CD14-positive monocyte (primary cell): ENCODE results near the gene KANK2. TPM values are rescaled to one million over a fixed set of nuclear protein-coding genes. Genes with fewer than 3 reads are reported as not detected.

Source experiments
- DNase-seq, 3 donors: peaks; one replicate each; pipeline ENCODE4 v3.0.0-alpha.2; 2011 to 2022
- H2AFZ ChIP-seq: 2 replicates; pipeline ENCODE4 v1.6.0; 2012; ENCODE audit warnings: mild to moderate bottlenecking, low read depth, low read length, inconsistent platforms; ENCODE audit not compliant: insufficient read depth, poor library complexity, severe bottlenecking
- H3K27ac ChIP-seq, 2 donors: 1 replicate in 1 of 2; 2 replicates in 1 of 2; pipeline ENCODE4 v1.5.1; 2012 to 2013; ENCODE audit warnings: low read length in 2 of 2, control low read depth in 1 of 2, inconsistent platforms in 1 of 2, low read depth in 1 of 2, mild to moderate bottlenecking in 1 of 2
- H3K27me3 ChIP-seq, 2 donors: one replicate each; pipeline versions ENCODE4 v1.6.0 to v1.6.1; 2011 to 2013; ENCODE audit warnings: low read length in 2 of 2; ENCODE audit not compliant: control insufficient read depth in 2 of 2, insufficient read depth in 2 of 2
- H3K36me3 ChIP-seq, 2 donors: replicated peaks in 1 of 2; 1 replicate in 1 of 2; 2 replicates in 1 of 2; pipeline versions ENCODE4 v1.5.1 to v1.6.1; 2012 to 2013; ENCODE audit warnings: low read length in 2 of 2, control low read depth in 1 of 2, inconsistent platforms in 1 of 2, mild to moderate bottlenecking in 1 of 2; ENCODE audit not compliant: insufficient read depth in 2 of 2, control insufficient read depth in 1 of 2
- H3K4me1 ChIP-seq, 2 donors: 1 replicate in 1 of 2; 2 replicates in 1 of 2; pipeline versions ENCODE4 v1.5.1 to v1.6.1; 2012 to 2013; ENCODE audit warnings: low read length in 2 of 2, control low read depth in 1 of 2, inconsistent platforms in 1 of 2, mild to moderate bottlenecking in 1 of 2, moderate library complexity in 1 of 2; ENCODE audit not compliant: insufficient read depth in 2 of 2, control insufficient read depth in 1 of 2
- H3K4me2 ChIP-seq: replicated peaks from 2 replicates; pipeline ENCODE3; 2012; ENCODE audit warnings: low read length, moderate library complexity, mild to moderate bottlenecking; ENCODE audit not compliant: poor library complexity, severe bottlenecking; ENCODE audit errors: extremely low read depth
- H3K4me3 ChIP-seq, 3 experiments: fragments of 200-600 bp in 1 of 3; sonication (generic) in 1 of 3; replicated peaks in 1 of 3; 1 replicate in 2 of 3; 2 replicates in 1 of 3; pipeline ENCODE4 v1.5.1; 2011 to 2013; ENCODE audit warnings: low read length in 3 of 3, mild to moderate bottlenecking in 3 of 3, control low read depth in 2 of 3, low read depth in 2 of 3, inconsistent platforms in 1 of 3, moderate library complexity in 1 of 3
- H3K79me2 ChIP-seq: 2 replicates; pipeline ENCODE4 v1.6.0; 2012; ENCODE audit warnings: mild to moderate bottlenecking, control low read depth, inconsistent platforms, low read length, moderate library complexity; ENCODE audit not compliant: insufficient read depth
- H3K9ac ChIP-seq: 2 replicates; pipeline ENCODE4 v1.6.0; 2017; ENCODE audit warnings: low read length, mild to moderate bottlenecking; ENCODE audit not compliant: insufficient read depth, poor library complexity, severe bottlenecking
- H3K9me3 ChIP-seq, 2 donors: replicated peaks in 1 of 2; 1 replicate in 1 of 2; 2 replicates in 1 of 2; pipeline versions ENCODE4 v1.5.1 to v1.6.1; 2012 to 2013; ENCODE audit warnings: low read length in 2 of 2, control low read depth in 1 of 2; ENCODE audit not compliant: control insufficient read depth in 1 of 2, insufficient read depth in 1 of 2
- H4K20me1 ChIP-seq: 2 replicates; pipeline ENCODE4 v1.6.0; 2012; ENCODE audit warnings: mild to moderate bottlenecking, low read length, control low read depth, moderate library complexity; ENCODE audit not compliant: insufficient read depth
- H3K27ac Mint-ChIP-seq, 7 donors: one replicate each; pipeline ENCODE4 v1.8.0; 2020; ENCODE audit warnings: mild to moderate bottlenecking in 7 of 7, mixed read lengths in 7 of 7, moderate library complexity in 6 of 7, inconsistent platforms in 2 of 7
- H3K27me3 Mint-ChIP-seq, 3 donors: one replicate each; pipeline ENCODE4 v1.8.0; 2021 to 2022; ENCODE audit warnings: low read depth in 3 of 3, mild to moderate bottlenecking in 3 of 3, mixed read lengths in 3 of 3, moderate library complexity in 3 of 3, inconsistent platforms in 1 of 3
- H3K36me3 Mint-ChIP-seq, 2 donors: one replicate each; pipeline ENCODE4 v1.8.0; 2020; ENCODE audit warnings: mixed read lengths in 2 of 2, inconsistent platforms in 1 of 2, mild to moderate bottlenecking in 1 of 2
- H3K4me1 Mint-ChIP-seq: one replicate; pipeline ENCODE4 v1.8.0; 2020; ENCODE audit warnings: mild to moderate bottlenecking, mixed read lengths
- H3K4me3 Mint-ChIP-seq, 2 donors: one replicate each; pipeline ENCODE4 v1.8.0; 2020; ENCODE audit warnings: mild to moderate bottlenecking in 2 of 2, mixed read lengths in 2 of 2, moderate library complexity in 1 of 2
- H3K9me3 Mint-ChIP-seq, 7 donors: one replicate each; pipeline ENCODE4 v1.8.0; 2020 to 2022; ENCODE audit warnings: mixed read lengths in 7 of 7, mild to moderate bottlenecking in 6 of 7, moderate library complexity in 6 of 7, inconsistent platforms in 2 of 7
- whole genome bisulfite sequencing: methylation state at CpG from one replicate; pipeline ENCODE4 v1.1.5; 2013; ENCODE audit warnings: missing lambda C conversion rate; ENCODE audit not compliant: insufficient coverage; 5-methylcytosine and 5-hydroxymethylcytosine counted together
- intact Hi-C, 2 donors: fragments of 100-400 bp; cut with micrococcal nuclease; formaldehyde crosslinking; loops; one replicate each; pipeline versions ENCODE4 v1.15.0 to v1.15.1; 2023
- polyA plus RNA-seq, 3 donors: library from polyadenylated mRNA; depleted of rRNA in 1 of 3; unstranded in 2 of 3; stranded (reverse) in 1 of 3; fragments of 300-500 nt in 2 of 3; fragments of >200 nt in 1 of 3; fragmentation: Illumina TruSeq in 2 of 3; gene quantifications; 1 replicate in 2 of 3; 2 replicates in 1 of 3; pipeline ENCODE4 v1.2.3, GENCODE V29; 2012 to 2021
- TF ChIP-seq, protein P1 (sequence below): fragments of 200-600 bp; IDR thresholded peaks from one replicate; pipeline ENCODE4 v1.8.0; 2022; ENCODE audit warnings: antibody characterized with exemption, mild to moderate bottlenecking

Gene KANK2
- polyA plus RNA-seq, 3 donors: 0.40 to 1.3 (median 0.64) TPM

DNA sequence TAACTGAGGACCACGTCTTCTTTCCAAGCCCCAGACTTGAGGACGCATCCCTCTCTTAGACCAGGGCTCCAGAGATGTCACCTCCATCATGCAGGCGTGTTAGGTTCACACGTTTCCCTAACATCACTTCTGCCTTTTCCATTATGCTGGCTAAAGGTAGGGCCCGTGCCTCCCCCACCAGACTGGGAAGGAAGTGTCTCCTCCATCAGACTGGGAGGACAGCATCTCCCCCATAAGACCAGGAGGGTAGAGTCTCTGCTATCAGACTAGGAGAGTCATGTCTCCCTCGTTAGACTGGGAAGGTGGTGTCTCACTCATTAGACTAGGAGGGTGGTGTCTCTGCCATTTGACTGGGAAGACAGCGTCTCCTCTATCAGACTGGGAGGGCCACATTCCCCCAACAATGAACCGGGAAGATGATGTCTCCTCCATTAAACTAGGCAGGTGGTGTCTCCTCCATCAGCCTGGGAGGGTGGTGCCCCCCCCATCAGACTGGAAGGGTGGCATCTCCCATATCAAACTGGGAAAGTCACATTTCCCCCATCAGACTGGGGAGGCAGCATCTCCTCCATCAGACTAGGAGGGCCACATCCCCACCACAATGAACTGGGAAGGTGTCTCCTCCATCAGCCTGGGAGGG, 23.7 kb downstream of the KANK2 start:
- H3K4me3 Mint-ChIP-seq: no peak overlapping the region
- Histone ChIP-seq H4K20me1 (no peaks in the 10 kb centered on the region), H3K27me3 (no peaks in the 10 kb centered on the region), H2AFZ (no peak overlapping the region), H3K9me3 (no peaks in the 10 kb centered on the region), H3K9ac (no peak overlapping the region), H3K4me1 (no peaks in the 10 kb centered on the region), H3K27ac (no peak overlapping the region), H3K79me2 (no peaks in the 10 kb centered on the region), H3K4me2 (no peak overlapping the region), H3K36me3 (no peaks in the 10 kb centered on the region), H3K4me3 (no peak overlapping the region)
- no peak overlapping the region for H3K27ac Mint-ChIP-seq
- TF ChIP-seq, protein P1, sequence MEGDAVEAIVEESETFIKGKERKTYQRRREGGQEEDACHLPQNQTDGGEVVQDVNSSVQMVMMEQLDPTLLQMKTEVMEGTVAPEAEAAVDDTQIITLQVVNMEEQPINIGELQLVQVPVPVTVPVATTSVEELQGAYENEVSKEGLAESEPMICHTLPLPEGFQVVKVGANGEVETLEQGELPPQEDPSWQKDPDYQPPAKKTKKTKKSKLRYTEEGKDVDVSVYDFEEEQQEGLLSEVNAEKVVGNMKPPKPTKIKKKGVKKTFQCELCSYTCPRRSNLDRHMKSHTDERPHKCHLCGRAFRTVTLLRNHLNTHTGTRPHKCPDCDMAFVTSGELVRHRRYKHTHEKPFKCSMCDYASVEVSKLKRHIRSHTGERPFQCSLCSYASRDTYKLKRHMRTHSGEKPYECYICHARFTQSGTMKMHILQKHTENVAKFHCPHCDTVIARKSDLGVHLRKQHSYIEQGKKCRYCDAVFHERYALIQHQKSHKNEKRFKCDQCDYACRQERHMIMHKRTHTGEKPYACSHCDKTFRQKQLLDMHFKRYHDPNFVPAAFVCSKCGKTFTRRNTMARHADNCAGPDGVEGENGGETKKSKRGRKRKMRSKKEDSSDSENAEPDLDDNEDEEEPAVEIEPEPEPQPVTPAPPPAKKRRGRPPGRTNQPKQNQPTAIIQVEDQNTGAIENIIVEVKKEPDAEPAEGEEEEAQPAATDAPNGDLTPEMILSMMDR: no peak
- no peak for DNase-seq
- 100% methylated on average over 2 of the region's 8 CpGs for WGBS
- intact Hi-C loops: no loop called here
- H3K27me3 Mint-ChIP-seq: peaks cover 0 to 1% (median 0%) of the 10 kb centered on the region in 3 donors
- peaks cover 6 to 15% of the 10 kb centered on the region in 2 donors for H3K36me3 Mint-ChIP-seq
- H3K4me1 Mint-ChIP-seq: no peaks in the 10 kb centered on the region
- no peaks in the 10 kb centered on the region for H3K9me3 Mint-ChIP-seq

DNA sequence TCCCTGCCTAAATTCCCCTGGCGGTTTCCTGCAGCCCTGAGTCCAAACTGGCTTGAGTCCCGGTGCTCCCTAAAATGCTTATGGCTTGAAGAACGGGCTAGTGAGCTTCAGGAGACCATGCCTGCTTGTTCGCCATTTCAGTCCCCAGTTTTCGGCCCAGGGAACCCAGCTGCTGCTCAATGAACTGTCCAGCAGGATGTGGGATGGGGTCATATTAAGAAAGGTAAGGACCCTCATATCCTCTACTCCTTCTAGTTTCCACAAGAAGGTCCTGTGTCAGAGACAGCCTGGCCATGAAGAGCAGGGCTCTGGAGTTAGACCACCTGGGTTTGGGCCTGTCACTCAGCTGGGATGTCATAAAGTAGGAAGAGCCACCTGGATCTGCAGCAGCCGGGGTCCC, 24.8 kb downstream of the KANK2 start:
- H3K9ac ChIP-seq: no peak overlapping the region
- TF ChIP-seq, protein P1: no peak

More for the DNA sequence above, 24.8 kb downstream of the KANK2 start:
- H3K27ac Mint-ChIP-seq: no peak overlapping the region
- Histone ChIP-seq H3K27me3 (no peaks in the 10 kb centered on the region), H2AFZ (no peak overlapping the region), H3K36me3 (no peaks in the 10 kb centered on the region), H3K79me2 (no peaks in the 10 kb centered on the region), H3K27ac (no peak overlapping the region), H3K4me2 (no peak overlapping the region), H3K4me3 (no peak overlapping the region), H3K9me3 (no peaks in the 10 kb centered on the region), H4K20me1 (no peaks in the 10 kb centered on the region), H3K4me1 (no peaks in the 10 kb centered on the region)
- no peak for DNase-seq
- intact Hi-C loops: no loop called here
- no peak overlapping the region for H3K4me3 Mint-ChIP-seq
- peaks cover 6 to 15% of the 10 kb centered on the region in 2 donors for H3K36me3 Mint-ChIP-seq
- H3K9me3 Mint-ChIP-seq: no peaks in the 10 kb centered on the region
- WGBS: 94% methylated on average over 4 of the region's 6 CpGs
- peaks cover 0 to 1% (median 0%) of the 10 kb centered on the region in 3 donors for H3K27me3 Mint-ChIP-seq
- no peaks in the 10 kb centered on the region for H3K4me1 Mint-ChIP-seq
